OCI-LY7 (cell line): Measurements from ENCODE around the gene PLCB2.

Experiments used
- CTCF ChIP-seq: fragments of 200-600 bp; sonication (generic); conservative IDR thresholded peaks from 2 replicates; pipeline ENCODE4 v1.5.1; 2014; ENCODE audit warnings: mild to moderate bottlenecking, antibody characterized with exemption, low read length, moderate library complexity, mixed read lengths
- EZH2phosphoT487 ChIP-seq: fragments of 200-600 bp; sonication (generic); IDR thresholded peaks from 2 replicates; pipeline ENCODE4 v1.6.1; 2018; ENCODE audit warnings: low read depth, borderline replicate concordance, mild to moderate bottlenecking, mixed run types, antibody characterized with exemption, low read length, moderate library complexity, mixed read lengths

GRCh38 chr15:40309344-40309862, 1.7 kb upstream of the PLCB2 start:
- TF ChIP-seq CTCF = no peak
- no peak for TF ChIP-seq EZH2phosphoT487
